A673 (cell line): ENCODE results near the gene TFF2. TPM values are rescaled to one million over a fixed set of nuclear protein-coding genes. Genes with fewer than 3 reads are reported as not detected.

Experiments
- BruUV-seq: library from RNA; stranded (reverse); fragments of 400-500 nt; replicated peaks from 2 replicates; lab custom pipeline; 2021; lab: Mats Ljungman, UMichigan
- CTCF ChIA-PET: fragments of 300-600 bp; sonication (Branson Sonifier 250); formaldehyde crosslinking; loops from one replicate; lab custom pipeline; 2022; ENCODE audit warnings: antibody characterized with exemption; lab: Charles Lee
- POLR2A ChIA-PET: fragments of 300-600 bp; sonication (Branson Sonifier 250); formaldehyde crosslinking; loops from one replicate; lab custom pipeline; 2022; ENCODE audit warnings: antibody characterized with exemption; ENCODE audit not compliant: low non-redundant PET; lab: Charles Lee
- DNase-seq: peaks from one replicate; pipeline ENCODE4 v3.0.0-alpha.2; 2015; ENCODE audit warnings: low spot score
- H3K27ac ChIP-seq: fragments of 200-600 bp; sonication (generic); 2 replicates; pipeline ENCODE4 v1.5.1; 2016; ENCODE audit warnings: mixed run types, low read depth, mild to moderate bottlenecking, mixed read lengths, antibody characterized with exemption, low read length; ENCODE audit not compliant: poor library complexity, severe bottlenecking
- H3K27me3 ChIP-seq: fragments of 200-600 bp; sonication (generic); replicated peaks from 2 replicates; pipeline ENCODE4 v1.6.1; 2017; ENCODE audit warnings: mixed run types, low read depth, mild to moderate bottlenecking, mixed read lengths, antibody characterized with exemption, low read length; ENCODE audit not compliant: insufficient read depth, poor library complexity
- H3K36me3 ChIP-seq: fragments of 200-600 bp; sonication (generic); 2 replicates; pipeline ENCODE4 v1.6.1; 2016; ENCODE audit warnings: mixed run types, mild to moderate bottlenecking, mixed read lengths, antibody characterized with exemption, low read length; ENCODE audit not compliant: insufficient read depth, poor library complexity, severe bottlenecking
- H3K4me1 ChIP-seq: fragments of 200-600 bp; sonication (generic); 2 replicates; pipeline ENCODE4 v1.6.1; 2017; ENCODE audit warnings: mixed run types, mild to moderate bottlenecking, mixed read lengths, antibody characterized with exemption, low read length; ENCODE audit not compliant: insufficient read depth, poor library complexity, severe bottlenecking
- H3K4me3 ChIP-seq: fragments of 200-600 bp; sonication (generic); 2 replicates; pipeline ENCODE4 v1.5.1; 2016; ENCODE audit warnings: low read depth, mixed run types, mild to moderate bottlenecking, mixed read lengths, low read length; ENCODE audit not compliant: poor library complexity, severe bottlenecking
- H3K9me3 ChIP-seq: fragments of 200-600 bp; sonication (generic); 2 replicates; pipeline ENCODE4 v1.6.1; 2016; ENCODE audit warnings: mixed run types, low read depth, mild to moderate bottlenecking, mixed read lengths, antibody characterized with exemption, low read length; ENCODE audit not compliant: poor library complexity, severe bottlenecking
- CTCF ChIP-seq: fragments of 300-800, 200-600 bp; sonication (generic); conservative IDR thresholded peaks from 2 replicates; pipeline ENCODE4 v1.5.1; 2017; ENCODE audit warnings: low read depth, mild to moderate bottlenecking, antibody characterized with exemption, low read length, moderate library complexity, mixed read lengths
- EZH2 ChIP-seq: fragments of 200-600 bp; sonication (generic); IDR thresholded peaks from 2 replicates; pipeline ENCODE4 v1.6.1; 2017; ENCODE audit warnings: borderline replicate concordance, low read depth, mild to moderate bottlenecking, mixed read lengths, antibody characterized with exemption, low read length; ENCODE audit not compliant: poor library complexity, severe bottlenecking
- intact Hi-C: fragments of 100-400 bp; cut with micrococcal nuclease; formaldehyde crosslinking; loops from one replicate; pipeline ENCODE4 v1.10.0; 2022; ENCODE audit not compliant: unreplicated experiment
- total RNA-seq: library from RNA; stranded (reverse); gene quantifications from 2 replicates; pipeline ENCODE4 v1.2.3, GENCODE V29; 2021

TFF2 gene
- total RNA-seq, 1 experiment from 2014 or later, result not detected

- ChIA-PET POLR2A (no interaction called here), CTCF (no interaction called here)
- intact Hi-C loops, result no loop called here
- Histone ChIP-seq H3K4me1 (peaks cover 3% of the 10 kb centered on the region), H3K36me3 (no peaks in the 10 kb centered on the region), H3K27me3 (no peaks in the 10 kb centered on the region), H3K27ac (no peak overlapping the region), H3K9me3 (peaks cover 5% of the 10 kb centered on the region), H3K4me3 (no peak overlapping the region)
- no peak for DNase-seq
- BruUV-seq, result no TSS peak
- TF ChIP-seq CTCF, result no peak
- TF ChIP-seq EZH2, result no peak
These were observed 13.6 kb upstream of the TFF2 start for GRCh38 chr21:42364304-42364865.

GRCh38 chr21:42363312-42363711 lies 12.5 kb upstream of the TFF2 start:
- Histone ChIP-seq H3K4me3 (no peak overlapping the region), H3K27ac (no peak overlapping the region), H3K36me3 (no peaks in the 10 kb centered on the region), H3K4me1 (peaks cover 3% of the 10 kb centered on the region), H3K9me3 (peaks cover 5% of the 10 kb centered on the region), H3K27me3 (no peaks in the 10 kb centered on the region)
- POLR2A ChIA-PET, result no interaction called here
- intact Hi-C loops, result no loop called here
- no peak for DNase-seq
- TF ChIP-seq CTCF (no peak), EZH2 (no peak)
- BruUV-seq, result no TSS peak
- CTCF ChIA-PET, result no interaction called here

- H3K4me1 ChIP-seq, result no peaks in the 10 kb centered on the region
- POLR2A ChIA-PET, result no interaction called here
- TF ChIP-seq EZH2, result no peak
- TF ChIP-seq CTCF, result no peak
- no peak for DNase-seq
- no peak overlapping the region for H3K4me3 ChIP-seq
- H3K27me3 ChIP-seq, result no peaks in the 10 kb centered on the region
- H3K36me3 ChIP-seq, result no peaks in the 10 kb centered on the region
- no TSS peak for BruUV-seq
- intact Hi-C loops, result no loop called here
- CTCF ChIA-PET, result no interaction called here
- no peak overlapping the region for H3K27ac ChIP-seq
- peaks cover 5% of the 10 kb centered on the region for H3K9me3 ChIP-seq
These were observed 11.9 kb upstream of the TFF2 start for GRCh38 chr21:42362700-42363099.
